K562 (cell line): ENCODE results near the gene U2SURP. TPM values are rescaled to one million over a fixed set of nuclear protein-coding genes. Genes with fewer than 3 reads are reported as not detected.

ENCODE experiments used
- BDP1 ChIP-seq: IDR thresholded peaks from 3 replicates; pipeline ENCODE4 v1.6.1; 2011; ENCODE audit not compliant: insufficient read length, insufficient read depth
- CLOCK ChIP-seq: fragments of 250-450 bp; sonication (Bioruptor Pico); IDR thresholded peaks from 2 replicates; pipeline ENCODE4 v1.4.0; 2020; ENCODE audit warnings: mild to moderate bottlenecking, moderate library complexity, borderline replicate concordance
- HIVEP1 ChIP-seq: fragments of 250-450 bp; sonication (Bioruptor Pico); IDR thresholded peaks from 2 replicates; pipeline ENCODE4 v1.4.0; 2020; ENCODE audit warnings: mild to moderate bottlenecking
- TFAP4 ChIP-seq: sonication (generic); formaldehyde crosslinking; IDR thresholded peaks from 2 replicates; pipeline ENCODE4 v1.8.0; 2022; ENCODE audit warnings: missing genetic modification reagents, mild to moderate bottlenecking, moderate library complexity, borderline replicate concordance
- ZNF224 ChIP-seq: sonication (generic); formaldehyde crosslinking; IDR thresholded peaks from 2 replicates; pipeline ENCODE4 v1.8.0; 2022; ENCODE audit warnings: mild to moderate bottlenecking, missing genetic modification reagents
- ZNF407 ChIP-seq: fragments of 450-650 bp; IDR thresholded peaks from 2 replicates; pipeline ENCODE4 v1.6.1; 2016; ENCODE audit warnings: low read depth
- polyA plus RNA-seq, 8 experiments: library from polyadenylated mRNA; depleted of rRNA in 4 of 8; stranded (reverse) in 5 of 8; unstranded in 3 of 8; fragments of >200 nt; fragmentation: Nextera tagmentation in 2 of 8; fragmentation: Illumina TruSeq in 1 of 8; extraction: Ambion mirVana in 2 of 8; extraction: Trizol in 1 of 8; gene quantifications; 2 replicates each; pipeline versions ENCODE4 v1.2.1 to v1.2.3, GENCODE V29; 2011 to 2014; ENCODE audit warnings: inconsistent platforms in 1 of 8, missing spikeins in 1 of 8
- total RNA-seq, 7 experiments: library from RNA; depleted of rRNA in 6 of 7; stranded (reverse); fragments of >200 nt in 6 of 7; fragmentation: Illumina TruSeq in 2 of 7; extraction: Trizol in 2 of 7; gene quantifications; 2 replicates each; pipeline versions ENCODE4 v1.2.1 to v1.2.3, GENCODE V29; 2011 to 2021; ENCODE audit warnings: low replicate concordance in 1 of 7
- TF ChIP-seq, protein P1 (sequence below): fragments of 450-650 bp; formaldehyde crosslinking; IDR thresholded peaks from 2 replicates; pipeline ENCODE4 v1.4.0; 2022; ENCODE audit warnings: mild to moderate bottlenecking, moderate library complexity

The U2SURP gene
- total and polyA plus RNA-seq, 9 of the 15 experiments (the other 6 are each of a cell fraction or from before 2014, with no cell fraction given), result 128 to 322 (median 191) TPM

GRCh38 chr3:142976621-142977398, 24.6 kb upstream of the U2SURP start (continued):
- TF ChIP-seq ZNF407, result peak; percentile 52; the same call in 1 of the 2 replicates
- peak; percentile 57; the same call in 1 of the 2 replicates for TF ChIP-seq TFAP4 (CRISPR knock-in tag)
- TF ChIP-seq, protein P1, sequence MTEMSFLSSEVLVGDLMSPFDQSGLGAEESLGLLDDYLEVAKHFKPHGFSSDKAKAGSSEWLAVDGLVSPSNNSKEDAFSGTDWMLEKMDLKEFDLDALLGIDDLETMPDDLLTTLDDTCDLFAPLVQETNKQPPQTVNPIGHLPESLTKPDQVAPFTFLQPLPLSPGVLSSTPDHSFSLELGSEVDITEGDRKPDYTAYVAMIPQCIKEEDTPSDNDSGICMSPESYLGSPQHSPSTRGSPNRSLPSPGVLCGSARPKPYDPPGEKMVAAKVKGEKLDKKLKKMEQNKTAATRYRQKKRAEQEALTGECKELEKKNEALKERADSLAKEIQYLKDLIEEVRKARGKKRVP (CRISPR knock-in tag), result no peak
- no peak for TF ChIP-seq HIVEP1
- TF ChIP-seq BDP1, result no peak
- TF ChIP-seq CLOCK (CRISPR knock-in tag), result no peak
- TF ChIP-seq ZNF224, result no peak
